Jurkat, Clone E6-1 (cell line): ENCODE results near the gene OR10A3.

Experiments
- DNase-seq: peaks from one replicate; pipeline ENCODE4 v3.0.0-alpha.2; 2011; ENCODE audit warnings: low read depth, low spot score
- H3K4me3 ChIP-seq: 2 replicates; pipeline ENCODE4 v1.5.1; 2011; ENCODE audit warnings: mild to moderate bottlenecking, low read length, control low read depth, moderate library complexity

Gene OR10A3

DNA sequence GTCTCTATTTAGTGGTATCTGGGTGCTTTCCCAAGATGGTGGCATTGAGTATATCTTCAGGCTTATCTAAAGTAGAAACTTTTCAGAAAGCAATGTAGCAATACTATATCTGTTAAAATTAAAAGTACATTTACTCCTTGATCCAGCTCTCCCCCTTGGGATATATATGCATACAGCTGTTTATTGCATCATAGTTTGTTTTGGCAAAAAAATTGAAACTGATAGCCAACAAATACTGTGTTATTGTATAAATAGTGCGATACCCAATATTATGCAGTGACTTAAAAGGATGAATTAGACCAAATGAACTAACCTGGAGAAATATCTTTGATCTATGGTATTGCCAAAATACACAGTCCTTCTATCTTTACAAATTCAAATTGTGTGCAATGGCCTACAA is 8.4 kb upstream of the OR10A3 start:
- no peak for DNase-seq
- no peak overlapping the region for H3K4me3 ChIP-seq

DNA sequence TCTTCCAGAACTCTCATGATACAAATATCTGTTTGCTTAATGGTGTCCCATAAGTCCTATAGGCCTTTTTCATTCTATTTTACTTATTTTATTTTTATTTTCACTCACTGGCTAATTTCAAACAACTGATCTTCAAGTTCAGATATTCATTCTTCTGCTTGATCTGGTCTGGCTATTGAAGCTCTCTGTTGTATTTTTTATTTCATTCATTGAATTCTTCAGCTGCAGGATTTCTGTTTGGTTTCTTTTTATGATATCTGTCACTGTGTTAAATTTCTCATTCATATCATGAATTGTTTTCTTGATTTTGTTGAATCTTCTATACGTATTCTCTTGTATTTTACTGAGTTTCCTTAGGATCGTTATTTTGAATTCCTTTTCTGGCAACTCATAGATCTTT is 2.6 kb upstream of the OR10A3 start:
- no peak overlapping the region for H3K4me3 ChIP-seq
- DNase-seq: no peak

DNA sequence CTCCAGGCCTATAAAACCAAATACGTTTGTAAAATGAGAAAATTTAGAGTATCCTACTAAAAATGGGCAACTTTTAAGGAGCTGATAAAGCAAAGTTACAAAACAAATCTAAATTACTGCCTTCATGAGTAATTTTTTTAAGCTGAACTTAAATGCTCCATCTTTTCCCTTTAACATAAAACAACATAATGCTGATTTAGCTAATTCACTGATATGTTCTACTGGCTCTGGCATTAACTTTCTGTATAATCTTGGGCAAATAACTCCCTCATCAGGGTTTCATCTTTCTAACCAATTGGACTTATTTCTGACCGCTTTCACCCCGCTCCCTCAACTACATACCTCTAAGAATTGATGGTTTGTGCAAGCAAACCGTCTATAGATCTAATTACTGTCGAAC is 362 bp downstream of the OR10A3 start:
- no peak overlapping the region for H3K4me3 ChIP-seq
- no peak for DNase-seq

DNA sequence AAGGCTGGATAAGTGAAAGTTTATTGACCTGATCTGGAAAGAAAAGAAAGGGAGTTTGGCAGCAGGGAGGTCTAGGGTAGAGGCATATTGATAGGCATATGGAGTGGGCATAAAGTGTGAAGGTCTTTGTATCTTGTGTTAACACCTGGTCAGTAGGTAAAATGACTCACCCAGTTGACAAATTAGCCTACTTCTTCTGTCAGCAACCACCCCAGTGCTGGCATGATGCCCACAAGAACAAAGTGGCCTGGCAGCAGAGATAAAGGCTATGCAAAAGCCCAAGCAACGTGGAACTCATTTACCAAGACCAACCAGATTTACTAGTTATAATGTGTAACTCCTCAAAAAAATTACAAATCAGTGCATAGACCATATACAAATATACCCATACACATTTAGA is 4.9 kb downstream of the OR10A3 start:
- H3K4me3 ChIP-seq: no peak overlapping the region
- DNase-seq: no peak

DNA sequence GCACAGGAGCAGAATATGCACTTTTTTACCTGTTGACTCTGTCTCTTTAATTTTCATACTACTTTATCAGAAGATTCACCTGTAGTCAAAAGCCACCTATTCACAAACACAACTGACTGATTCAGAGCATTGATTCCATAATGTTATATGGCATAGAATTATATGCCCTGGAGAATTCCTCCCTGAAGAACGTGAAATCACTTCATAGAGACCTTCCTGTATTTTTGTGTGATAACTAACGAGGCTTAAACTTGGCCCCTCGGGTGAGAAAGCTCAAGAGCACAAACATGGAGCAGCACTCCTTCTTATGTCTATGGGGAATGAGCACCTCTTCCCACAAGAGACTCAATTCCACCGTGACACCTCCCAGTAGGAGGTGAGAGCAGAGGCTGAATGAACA is 10.3 kb downstream of the OR10A3 start, which contains the start of gene OR10A6:
Gene OR10A6, minus strand, starts transcription at position 101 of the 400 bp plus-strand sequence. CDS start 2,606 bp downstream, outside the sequence.
- no peak for DNase-seq

DNA sequence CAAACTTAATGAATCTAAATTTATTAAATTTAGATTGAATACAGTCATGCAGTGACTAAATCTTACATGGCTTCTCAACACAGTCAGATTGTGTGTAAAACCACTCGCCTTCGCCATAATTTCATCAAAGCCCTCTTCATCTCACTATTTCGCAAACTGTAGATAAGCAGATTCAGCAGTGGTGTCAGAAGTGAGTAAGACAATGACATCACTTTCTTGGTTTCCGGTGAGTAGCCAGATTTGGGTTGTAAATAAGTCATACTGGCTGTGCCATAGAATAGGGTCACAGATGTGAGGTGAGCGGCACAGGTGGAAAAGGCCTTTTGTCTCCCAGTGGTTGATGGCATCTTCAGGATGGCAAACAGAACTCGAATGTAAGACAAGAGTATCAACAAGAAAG is 13.9 kb downstream of the OR10A3 start:
- no peak for DNase-seq
- H3K4me3 ChIP-seq: no peak overlapping the region

More for the DNA sequence above, 10.3 kb downstream of the OR10A3 start, which contains the start of gene OR10A6:
- no peak within 1 kb of the TSS for H3K4me3 ChIP-seq

DNA sequence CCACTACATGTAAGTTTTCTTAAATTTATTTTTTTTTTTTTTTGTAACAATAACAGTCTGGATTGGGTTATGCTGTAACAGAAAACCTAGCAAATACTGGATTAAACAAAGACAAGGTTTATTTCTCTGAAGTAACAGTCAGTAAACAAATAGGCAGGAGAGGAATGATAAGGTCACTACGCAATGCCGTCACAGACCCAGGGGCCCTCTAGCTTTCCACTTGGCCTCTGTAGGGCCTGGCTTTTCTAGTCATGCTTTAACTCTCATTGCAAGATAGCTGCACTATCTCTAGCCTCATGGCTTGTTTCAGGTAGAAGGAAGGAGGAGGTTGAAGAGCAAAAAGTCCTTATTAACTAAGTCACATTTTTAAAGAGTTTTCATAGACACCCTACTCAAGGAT is 17.0 kb downstream of the OR10A3 start:
- no peak overlapping the region for H3K4me3 ChIP-seq
- no peak for DNase-seq

DNA sequence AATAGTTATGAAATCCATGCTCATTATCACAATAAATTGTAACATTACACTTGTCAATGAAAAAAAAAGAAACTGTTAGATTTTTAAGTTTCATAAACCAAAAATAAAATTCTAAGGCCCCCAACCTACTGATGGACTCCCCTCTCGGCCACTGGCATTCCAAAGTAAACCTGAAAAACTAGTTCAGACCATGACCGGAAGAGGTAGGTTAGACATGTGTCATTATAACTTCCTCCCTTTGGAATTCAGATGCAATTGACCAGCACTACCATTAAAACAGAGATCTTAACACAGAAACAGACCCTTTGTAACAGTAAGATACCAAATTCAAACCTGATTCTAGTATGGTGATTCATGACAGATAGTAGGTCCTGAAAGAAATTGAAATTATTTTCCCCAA is 23.4 kb downstream of the OR10A3 start:
- no peak overlapping the region for H3K4me3 ChIP-seq
- no peak for DNase-seq

DNA sequence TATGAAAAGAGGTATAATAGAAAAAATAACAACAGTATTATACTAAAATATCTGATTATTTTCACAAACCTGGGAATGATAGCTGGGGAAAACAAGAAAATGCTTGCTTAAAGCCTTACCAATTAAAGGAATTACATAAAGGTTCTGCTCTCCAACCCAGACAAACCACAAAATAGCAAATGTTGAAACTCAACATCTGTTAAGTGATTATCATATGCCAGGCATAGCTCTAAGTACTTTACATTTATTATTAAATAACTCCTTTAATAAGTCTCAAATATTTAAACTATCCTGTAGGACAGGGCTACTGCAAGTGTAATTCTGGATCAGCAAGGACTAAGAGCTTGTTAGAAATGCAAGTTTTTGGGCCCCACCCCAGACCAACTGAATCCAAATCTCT is 30.5 kb downstream of the OR10A3 start:
- H3K4me3 ChIP-seq: no peak overlapping the region
- no peak for DNase-seq

DNA sequence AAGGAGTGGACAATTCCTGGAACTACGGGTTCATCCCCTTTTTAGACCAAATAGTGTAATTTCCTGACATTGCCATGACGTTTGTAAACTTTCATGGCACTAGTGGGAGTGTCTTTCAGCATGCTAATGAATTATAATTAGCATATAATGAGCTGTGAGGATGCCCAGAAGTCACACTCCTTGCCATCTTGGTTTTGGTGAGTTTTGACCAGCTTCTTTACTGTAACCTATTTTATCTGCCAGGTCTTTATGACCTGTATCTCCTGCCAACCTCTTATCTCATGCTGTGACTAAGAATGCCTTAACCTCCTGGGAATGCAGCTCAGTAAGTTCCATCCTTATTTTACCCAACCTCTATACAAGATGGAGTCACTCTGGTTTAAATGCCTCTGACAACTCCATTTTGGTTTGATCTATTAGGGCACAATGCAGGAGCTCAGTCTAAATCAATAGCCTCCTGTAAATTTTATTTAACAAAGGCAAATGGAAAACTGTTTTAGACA is 31.2 kb downstream of the OR10A3 start:
- no peak overlapping the region for H3K4me3 ChIP-seq
- no peak for DNase-seq

DNA sequence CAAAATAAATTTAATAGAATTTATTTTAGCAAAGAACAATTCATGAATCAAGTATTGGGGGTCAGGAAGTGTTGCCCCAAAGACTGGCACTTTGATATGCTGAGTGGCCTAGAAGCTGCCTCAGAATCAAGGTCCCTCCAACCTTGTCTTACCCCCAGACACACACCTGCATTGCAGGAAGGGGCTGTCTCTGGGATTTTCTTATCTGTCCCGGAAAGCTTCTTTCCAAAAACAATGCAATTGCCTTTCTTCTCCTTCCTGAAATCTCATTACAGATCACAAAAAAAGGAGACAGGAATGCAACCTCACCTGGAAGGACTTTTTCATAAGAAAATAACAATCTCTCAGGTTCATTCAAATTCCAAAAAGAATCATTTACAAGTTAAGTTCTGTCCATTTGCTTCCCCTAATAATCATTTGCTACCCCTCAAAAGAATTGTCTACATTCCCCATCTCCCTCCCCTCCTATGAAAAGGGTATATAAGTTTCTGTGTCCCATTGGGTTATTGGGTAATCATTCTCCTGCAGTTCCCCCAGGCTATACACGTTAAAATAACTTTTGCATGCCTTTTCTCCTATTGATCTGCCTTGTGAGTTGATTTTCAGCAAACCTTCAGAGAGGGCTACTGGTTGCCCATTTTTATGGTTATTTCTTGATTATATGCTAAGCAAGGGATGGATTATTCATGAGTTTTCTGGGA is 31.8 kb downstream of the OR10A3 start:
- no peak overlapping the region for H3K4me3 ChIP-seq
- DNase-seq: no peak

DNA sequence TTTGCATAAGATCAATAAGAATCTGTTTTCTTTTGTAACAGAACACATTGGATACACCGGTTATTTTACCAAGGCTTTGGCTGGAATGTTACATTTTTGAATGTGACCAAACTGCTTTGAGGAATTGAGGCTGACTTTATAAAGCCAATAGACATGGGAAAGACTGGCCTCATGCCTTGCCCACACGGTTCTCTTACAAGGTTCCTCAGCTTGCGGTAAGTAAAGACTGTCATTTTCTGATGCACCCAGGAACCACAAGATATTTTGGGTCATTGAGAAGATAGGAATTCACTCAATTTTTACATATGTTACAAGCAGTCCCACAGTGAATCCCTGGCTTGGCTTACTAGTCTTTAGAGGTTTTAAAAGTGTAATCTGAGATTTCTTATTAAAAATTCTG is 34.4 kb downstream of the OR10A3 start:
- no peak for DNase-seq
- no peak overlapping the region for H3K4me3 ChIP-seq

DNA sequence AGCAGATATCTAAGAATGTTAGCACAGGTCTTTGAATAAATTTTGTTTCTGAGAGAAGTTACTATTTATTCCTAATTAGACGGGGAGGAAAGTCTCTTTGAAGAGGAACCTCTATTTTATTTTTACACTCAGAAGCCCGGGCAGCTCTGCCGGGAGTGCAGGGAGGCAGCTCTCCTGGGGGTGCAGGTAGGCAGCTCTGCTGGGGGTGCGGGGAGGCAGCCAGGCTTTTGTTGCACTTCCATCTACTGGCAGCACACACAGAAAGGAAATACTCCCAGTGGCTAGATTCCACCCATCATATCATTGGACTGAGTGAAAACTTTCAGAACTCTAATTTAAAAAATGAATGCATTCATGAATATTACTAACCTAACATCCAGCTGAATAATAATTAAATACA is 35.0 kb downstream of the OR10A3 start:
- no peak overlapping the region for H3K4me3 ChIP-seq
- DNase-seq: no peak

DNA sequence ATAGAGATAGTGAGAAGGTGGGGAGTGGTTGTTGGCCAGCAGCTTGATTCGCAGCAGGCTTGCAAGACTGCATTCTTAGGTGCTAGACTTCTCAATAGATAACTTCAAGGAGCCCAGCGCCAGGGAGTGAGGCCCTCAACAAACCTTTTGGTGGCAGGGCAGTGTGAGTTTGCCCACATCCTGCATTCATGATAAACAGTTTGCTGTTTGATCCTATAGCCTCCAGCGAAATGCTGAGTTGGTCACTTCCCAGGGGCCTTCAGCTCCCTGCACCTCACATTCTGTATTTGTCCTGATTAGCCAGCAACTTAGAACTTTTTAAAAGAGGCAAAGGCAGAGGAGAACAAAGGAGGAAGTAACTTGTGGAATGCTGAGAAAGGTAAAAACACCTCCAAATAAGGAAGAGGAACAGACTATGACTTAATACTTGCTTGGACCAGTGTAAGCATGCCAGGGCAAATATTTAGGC is 35.5 kb downstream of the OR10A3 start:
- H3K4me3 ChIP-seq: no peak overlapping the region
- no peak for DNase-seq

DNA sequence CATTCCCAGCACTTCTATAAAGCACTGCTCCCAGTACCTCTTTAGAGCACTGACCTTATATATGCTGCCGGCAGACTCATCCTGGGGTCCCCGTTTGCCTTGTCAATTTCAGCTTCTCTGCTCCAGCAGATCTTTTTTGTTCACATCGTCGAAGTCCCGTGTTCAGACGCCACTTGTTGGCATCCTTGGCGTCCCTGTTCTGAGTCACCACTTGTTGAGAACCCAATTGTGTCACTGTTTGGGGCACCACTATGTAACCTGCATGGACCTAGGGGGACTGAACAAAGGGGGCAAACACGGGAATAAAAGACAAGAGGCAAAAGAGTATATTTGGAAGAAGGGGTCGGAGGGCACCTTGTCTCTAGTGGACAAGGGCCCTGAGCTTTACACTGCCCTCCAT is 36.0 kb downstream of the OR10A3 start:
- H3K4me3 ChIP-seq: no peak overlapping the region

DNA sequence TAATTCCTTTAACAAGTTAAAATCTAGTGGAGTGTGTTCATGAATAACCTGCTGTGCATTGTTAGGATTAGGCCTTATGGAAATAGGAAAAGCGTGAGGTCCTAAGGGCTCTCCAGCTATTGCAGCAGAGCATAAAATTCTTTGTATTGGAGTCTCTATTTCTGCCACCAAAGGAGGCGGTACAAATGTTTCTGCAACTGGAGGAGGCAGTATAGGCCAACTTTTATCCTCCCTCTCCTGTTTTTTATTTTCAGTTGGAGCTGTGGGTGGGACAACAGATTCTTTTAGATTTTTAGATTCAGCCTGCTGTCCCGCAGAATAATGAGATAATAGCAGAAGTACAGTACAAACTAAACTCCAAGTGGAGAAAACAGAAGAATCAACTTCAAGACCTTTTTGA is 36.6 kb downstream of the OR10A3 start:
- H3K4me3 ChIP-seq: no peak overlapping the region
- DNase-seq: no peak

More for the DNA sequence above, 36.0 kb downstream of the OR10A3 start:
- no peak for DNase-seq

DNA sequence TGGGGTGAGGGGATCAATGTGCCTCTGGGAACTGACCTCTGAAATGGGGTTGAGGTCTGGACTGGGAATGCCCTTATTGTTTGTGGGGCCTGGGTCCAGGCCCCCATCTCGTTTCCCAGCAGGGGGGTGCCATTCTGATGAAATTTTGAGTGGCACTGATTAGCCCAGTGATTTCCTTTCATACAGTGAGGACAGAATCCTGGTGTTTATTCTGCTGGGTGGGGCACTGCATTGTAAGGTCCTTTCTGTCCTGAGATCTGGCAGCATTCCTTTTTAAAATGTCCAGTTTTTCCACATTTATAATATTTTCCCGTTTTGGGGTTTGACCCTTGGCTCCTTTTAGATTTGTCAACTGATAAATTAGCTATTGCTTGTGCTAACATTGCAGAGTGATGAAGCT is 37.6 kb downstream of the OR10A3 start:
- no peak overlapping the region for H3K4me3 ChIP-seq
- no peak for DNase-seq

DNA sequence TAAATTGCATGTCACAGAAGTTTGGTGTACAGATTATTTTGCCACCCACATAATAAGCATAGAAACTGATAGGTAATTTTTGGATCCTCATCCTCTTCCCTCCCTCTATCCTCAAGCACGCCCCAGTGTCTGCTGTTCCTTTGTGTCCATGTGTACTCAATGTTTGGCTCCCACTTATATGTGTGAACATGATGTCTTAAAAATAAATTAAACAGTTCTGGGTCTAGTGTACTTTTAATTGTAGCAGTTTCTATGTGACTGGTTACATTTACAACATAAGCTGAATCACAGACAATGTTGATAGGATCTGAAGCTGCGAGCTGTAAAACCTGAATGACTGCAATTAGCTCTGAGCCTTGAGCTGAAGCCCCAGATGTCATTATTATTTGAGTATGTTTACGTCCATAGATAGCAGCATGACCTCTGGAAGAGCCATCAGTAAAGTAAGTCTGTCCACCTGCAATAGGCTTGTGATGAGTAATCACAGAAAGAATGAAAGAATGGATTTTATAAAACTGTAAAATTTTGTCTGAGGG is 40.1 kb downstream of the OR10A3 start:
- DNase-seq: no peak
- no peak overlapping the region for H3K4me3 ChIP-seq

DNA sequence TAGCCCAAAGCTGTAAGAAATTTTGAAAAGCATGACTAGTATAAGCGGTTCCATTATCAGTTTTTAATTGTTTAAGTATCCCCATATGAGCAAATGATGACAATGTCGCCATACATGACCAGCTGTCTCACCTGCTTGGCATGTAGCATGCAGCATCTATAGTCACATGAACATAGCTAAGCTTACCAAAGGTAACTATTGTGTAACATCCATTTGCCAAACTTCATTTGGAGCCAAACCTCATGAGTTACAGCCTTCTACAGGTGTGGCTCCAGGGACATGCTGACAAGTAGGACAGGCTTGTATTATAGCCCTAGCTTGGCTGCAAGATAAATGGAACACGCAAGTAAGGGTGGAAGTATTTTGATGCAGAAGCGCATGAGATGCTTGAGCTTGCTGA is 40.8 kb downstream of the OR10A3 start:
- DNase-seq: no peak

DNA sequence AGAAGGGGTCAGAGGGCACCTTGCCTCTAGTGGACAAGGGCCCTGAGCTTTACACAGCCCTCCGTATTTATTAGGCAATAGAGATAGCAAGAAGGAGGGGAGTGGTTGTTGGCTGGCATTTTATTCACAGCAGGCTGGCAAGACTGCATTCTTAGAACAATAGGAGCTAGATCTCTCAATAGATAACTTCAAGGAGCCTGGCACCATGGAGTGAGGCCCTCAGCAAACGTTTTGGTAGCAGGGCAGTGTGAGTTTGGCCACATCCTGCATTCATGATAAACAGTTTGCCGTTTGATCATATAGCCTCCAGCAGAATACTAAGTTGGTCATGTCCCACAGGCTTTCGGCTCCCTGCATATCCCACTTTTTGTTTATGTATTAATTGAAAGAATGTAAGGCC is 42.1 kb downstream of the OR10A3 start:
- no peak for DNase-seq
- H3K4me3 ChIP-seq: no peak overlapping the region

More for the DNA sequence above, 40.8 kb downstream of the OR10A3 start:
- no peak overlapping the region for H3K4me3 ChIP-seq
